GM12865 (cell line): Measurements from ENCODE around the gene LAYN.

Experiments used
- DNase-seq: peaks from one replicate; pipeline ENCODE4 v3.0.0; 2010; ENCODE audit warnings: low read depth
- H3K4me3 ChIP-seq: 2 replicates; pipeline ENCODE4 v1.5.1; 2011; ENCODE audit warnings: mild to moderate bottlenecking, low read depth, low read length, control low read depth
- TF ChIP-seq, protein P1 (sequence below): IDR thresholded peaks from 2 replicates; pipeline ENCODE4 v1.5.1; 2011; ENCODE audit warnings: low read length, control low read depth, low read depth, inconsistent platforms; ENCODE audit not compliant: insufficient read depth; ENCODE audit errors: missing control alignments

LAYN gene

GRCh38 chr11:111521135-111521534 lies 19.4 kb upstream of the LAYN start:
- TF ChIP-seq, protein P1, sequence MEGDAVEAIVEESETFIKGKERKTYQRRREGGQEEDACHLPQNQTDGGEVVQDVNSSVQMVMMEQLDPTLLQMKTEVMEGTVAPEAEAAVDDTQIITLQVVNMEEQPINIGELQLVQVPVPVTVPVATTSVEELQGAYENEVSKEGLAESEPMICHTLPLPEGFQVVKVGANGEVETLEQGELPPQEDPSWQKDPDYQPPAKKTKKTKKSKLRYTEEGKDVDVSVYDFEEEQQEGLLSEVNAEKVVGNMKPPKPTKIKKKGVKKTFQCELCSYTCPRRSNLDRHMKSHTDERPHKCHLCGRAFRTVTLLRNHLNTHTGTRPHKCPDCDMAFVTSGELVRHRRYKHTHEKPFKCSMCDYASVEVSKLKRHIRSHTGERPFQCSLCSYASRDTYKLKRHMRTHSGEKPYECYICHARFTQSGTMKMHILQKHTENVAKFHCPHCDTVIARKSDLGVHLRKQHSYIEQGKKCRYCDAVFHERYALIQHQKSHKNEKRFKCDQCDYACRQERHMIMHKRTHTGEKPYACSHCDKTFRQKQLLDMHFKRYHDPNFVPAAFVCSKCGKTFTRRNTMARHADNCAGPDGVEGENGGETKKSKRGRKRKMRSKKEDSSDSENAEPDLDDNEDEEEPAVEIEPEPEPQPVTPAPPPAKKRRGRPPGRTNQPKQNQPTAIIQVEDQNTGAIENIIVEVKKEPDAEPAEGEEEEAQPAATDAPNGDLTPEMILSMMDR = no peak
- H3K4me3 ChIP-seq = no peak overlapping the region
- no peak for DNase-seq

GRCh38 chr11:111522426-111522825 lies 18.1 kb upstream of the LAYN start:
- DNase-seq = no peak
- TF ChIP-seq, protein P1 = no peak
- H3K4me3 ChIP-seq = no peak overlapping the region

- DNase-seq = no peak
- TF ChIP-seq, protein P1 = no peak
- no peak overlapping the region for H3K4me3 ChIP-seq
Measured at GRCh38 chr11:111523343-111523742, 17.2 kb upstream of the LAYN start.

GRCh38 chr11:111524056-111524455 lies 16.5 kb upstream of the LAYN start:
- TF ChIP-seq, protein P1 = no peak
- H3K4me3 ChIP-seq = no peak overlapping the region
- DNase-seq = no peak

- DNase-seq = no peak
- no peak overlapping the region for H3K4me3 ChIP-seq
- TF ChIP-seq, protein P1 = no peak
Measured at GRCh38 chr11:111525456-111525855, 15.1 kb upstream of the LAYN start.

DNA sequence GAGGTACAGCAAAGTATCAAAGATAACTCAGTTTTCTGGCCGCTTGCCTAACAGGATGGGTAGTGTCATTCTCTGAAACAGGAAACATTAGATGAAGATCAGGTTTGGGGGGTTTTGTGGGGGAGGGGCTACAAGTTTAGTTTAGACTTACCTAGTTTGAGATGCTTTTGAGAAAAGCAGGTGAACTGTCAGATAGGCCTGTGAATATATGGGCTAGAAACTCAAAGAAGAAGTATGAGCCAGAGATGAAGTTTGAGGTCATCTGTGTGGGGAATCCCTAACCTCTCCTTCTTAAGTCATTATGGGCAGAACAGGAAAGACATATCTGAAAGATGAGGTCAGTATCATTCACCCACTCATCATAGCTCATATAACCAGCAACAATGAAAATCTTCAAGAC lies 14.0 kb upstream of the LAYN start:
- H3K4me3 ChIP-seq = no peak overlapping the region
- TF ChIP-seq, protein P1 = no peak
- DNase-seq = peak; percentile 60

DNA sequence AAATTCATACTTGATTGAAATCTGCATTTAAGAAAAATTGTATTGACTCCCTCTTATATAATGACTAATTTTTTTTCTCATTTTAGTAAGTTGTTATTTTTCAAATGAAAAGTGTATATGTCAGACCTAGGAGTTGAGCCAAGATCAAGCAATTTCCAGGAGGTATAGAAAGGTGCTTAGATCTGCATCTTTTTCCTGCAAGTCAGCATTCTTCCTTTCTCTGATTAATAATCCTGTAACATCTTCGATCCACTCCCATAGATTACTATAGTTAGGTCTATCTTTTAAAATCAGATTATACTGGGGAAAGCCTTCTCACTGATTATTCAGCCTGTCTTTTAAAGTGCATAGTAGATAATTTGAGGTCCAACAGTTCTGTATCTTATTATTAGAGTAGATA lies 13.2 kb upstream of the LAYN start:
- H3K4me3 ChIP-seq = no peak overlapping the region
- TF ChIP-seq, protein P1 = no peak
- no peak for DNase-seq
